GM19452 (cell line): Measurements from ENCODE around the gene LRBA.
"Not testable (repeated sequence)": the region's sequence is repeated elsewhere in the genome, so short reads cannot be mapped to it uniquely, and the experiment has no call there.

Experiments
- ATAC-seq: cut with Tn5 transposase; IDR thresholded peaks from one replicate; pipeline ENCODE4 v1.9.1; 2021; ENCODE audit not compliant: unreplicated experiment

Gene LRBA

DNA sequence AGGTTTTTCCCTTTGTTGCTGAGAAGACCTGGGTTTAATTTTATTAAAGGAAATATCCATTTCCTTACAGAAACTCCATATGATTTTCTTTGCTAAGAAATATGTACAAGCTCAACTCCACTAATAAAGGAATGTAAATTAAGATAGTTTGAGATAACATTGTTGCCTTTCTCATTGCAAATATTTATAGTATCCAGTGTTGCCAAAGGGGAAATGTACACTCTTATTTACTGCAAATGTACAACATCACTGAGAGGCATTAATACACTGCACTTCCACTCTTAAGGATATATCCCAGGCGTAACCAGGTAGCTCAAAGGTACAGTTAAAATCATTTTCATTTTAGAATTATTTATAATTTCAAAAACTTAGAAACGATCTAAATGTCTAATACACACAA, 7.5 kb upstream of the LRBA start:
- ATAC-seq, result no peak

DNA sequence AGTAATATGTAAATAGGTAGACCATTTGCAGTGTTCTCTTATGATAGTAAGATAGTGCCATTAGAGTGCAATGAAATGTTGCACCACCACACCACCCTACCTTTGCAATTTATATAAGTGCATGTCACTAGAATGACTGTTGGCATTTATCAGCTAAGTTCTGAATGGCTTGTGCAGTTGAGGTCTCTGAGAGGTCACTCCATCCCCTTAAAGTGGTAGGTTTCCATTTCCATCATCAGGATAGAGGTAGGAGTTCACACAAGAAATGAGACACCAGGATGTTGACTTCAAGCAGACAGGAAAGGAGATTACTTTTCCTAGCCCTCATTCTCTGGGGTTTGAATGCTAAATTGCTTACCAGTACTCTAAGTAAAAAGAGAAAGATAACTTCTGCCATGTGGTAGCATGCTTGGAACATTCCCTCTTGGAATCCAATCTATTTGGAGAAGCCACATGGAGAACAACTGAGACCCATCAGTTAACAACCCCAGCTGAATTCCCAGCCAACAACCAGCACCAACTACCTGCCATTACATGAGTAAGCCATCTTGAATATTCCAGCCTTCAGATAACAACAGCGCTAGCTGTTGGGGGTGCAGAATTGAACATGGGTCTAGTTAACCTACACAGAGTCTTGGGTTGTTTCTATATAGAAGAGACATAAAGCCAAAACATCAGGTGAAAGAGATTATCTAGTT, 6.7 kb upstream of the LRBA start:
- no peak for ATAC-seq

DNA sequence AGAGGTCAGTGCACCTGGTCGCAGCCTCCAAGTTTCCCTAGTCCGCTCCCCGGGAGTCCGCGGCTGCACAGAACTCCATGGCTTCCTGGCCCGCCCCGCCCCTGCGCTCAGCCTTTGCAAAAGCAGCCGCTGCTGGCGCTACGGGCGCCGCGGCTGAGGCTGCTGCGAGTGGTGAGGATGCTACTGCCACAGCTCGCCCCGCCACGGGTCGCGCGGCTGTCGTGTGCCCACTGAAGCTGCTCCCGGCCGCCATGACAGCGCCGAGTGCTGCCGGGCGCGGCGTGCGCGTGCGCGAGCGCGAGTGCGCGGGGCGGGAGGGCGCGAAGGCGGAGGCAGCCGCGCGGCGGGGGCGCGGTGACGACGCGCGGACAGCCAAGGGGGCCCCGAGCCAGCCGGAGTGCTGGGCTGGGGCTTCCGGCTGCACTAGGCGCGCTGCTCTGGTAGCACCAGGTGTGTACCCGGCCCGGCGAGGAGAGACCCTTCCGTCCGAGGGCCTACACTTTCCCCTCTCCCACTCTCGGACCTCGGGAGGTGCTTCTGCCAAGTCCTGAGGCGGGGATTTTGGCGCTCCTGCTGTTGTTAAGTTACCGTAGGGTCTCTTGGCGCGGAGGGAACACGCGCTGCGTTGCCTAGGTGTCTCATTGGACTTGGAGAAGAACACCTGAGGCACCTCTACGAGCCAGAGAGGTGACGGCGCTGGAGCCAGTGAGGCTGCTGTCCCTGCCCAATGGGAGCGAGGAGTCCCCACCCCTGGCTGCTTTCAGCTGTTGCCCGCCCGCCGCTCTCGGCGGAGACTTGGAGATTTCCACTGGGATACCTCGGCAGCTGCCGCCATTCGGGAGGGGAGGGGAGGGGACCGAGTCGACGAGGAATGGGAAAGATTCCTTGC, 619 bp upstream of the LRBA start:
- peak; percentile 67 for ATAC-seq

DNA sequence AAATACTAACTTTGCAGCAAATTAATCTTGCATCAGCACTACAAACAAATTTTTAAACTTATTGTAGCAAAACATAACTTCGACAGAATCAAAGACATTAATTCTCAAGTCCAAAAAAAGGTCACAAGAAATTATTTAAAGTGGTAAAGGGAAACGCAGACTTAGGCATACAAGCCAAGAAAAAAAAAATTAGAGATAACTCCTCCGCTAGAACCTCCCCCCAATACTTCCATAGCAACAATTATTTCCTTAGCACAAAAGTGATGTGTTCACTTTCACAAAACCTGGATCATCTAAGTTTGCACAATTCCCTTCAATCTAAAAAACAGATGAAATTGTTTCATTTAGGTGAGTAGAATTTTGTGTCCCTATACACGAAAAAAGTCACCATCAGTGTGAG, 1.1 kb downstream of the LRBA start:
- ATAC-seq, result no peak

DNA sequence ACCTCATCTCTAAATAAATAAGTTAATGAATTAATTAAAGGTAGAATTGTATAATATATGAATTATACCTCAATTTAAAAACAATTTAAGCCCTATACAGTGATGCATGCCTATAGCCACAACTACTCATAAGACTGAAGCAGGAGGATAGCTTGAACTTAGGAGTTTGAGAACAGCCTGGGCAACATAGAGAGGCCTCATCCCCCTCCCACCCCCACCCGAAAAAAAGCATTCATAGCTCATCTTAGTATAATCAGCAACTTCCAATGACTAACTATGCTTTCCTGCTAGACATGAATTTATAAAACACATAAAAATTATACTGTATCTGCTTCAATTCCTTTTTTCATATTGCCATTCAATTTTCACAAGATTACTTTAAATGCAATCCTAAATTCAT, 1.6 kb downstream of the LRBA start:
- no peak for ATAC-seq

DNA sequence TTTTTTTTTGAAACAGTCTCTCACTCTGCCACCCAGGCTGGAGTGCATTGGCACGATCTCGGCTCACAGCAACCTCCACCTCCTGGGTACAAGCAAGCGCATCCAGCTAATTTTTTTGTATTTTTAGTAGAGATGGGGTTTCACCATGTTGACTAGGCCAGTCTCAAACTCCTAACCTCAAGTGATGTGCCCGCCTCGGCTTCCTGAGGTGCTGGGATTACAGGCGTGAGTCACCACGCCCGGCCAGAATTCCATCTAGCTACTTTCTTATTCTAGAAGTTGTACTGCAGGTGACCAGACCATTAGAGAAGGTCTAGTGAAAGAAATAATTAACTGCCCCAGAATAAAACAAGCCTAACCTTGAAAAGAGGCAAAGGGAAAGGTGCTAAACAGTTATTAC, 2.3 kb downstream of the LRBA start:
- no peak for ATAC-seq

DNA sequence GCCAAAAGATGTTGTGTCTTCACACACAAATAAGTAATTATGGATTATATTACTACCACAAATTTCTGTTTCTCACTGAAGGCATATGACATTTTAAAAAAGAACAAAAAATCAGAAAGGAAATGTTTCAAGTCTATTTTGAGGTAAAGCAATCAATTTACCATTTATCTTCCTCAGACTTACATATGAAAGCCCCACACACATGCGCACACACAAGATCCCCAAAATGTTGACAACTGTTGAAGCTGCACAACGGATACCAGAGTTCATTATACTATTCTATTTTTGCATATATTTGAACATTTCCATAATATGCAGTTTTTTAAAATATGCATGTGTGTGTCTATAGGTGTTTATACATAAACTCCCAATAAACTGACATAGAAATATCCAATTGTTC, 2.7 kb downstream of the LRBA start:
- ATAC-seq, result no peak

DNA sequence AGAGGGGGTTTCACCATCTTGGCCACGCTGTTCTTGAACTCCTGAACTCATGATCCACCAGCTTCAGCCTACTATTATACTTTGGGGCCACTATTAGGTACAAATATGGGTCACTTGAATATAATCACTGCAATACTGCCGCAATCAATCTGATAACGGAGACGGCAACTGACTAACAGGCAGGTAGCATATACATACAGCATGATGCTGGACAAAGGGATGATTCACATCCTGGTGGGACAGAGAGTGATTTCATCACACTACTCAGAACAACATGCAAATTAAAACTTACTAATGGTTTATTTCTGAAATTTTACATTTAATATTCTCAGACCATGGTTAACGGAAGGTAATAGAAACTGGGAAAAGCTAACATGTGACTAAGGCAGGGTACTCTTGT, 10.9 kb downstream of the LRBA start:
- ATAC-seq, result no peak

DNA sequence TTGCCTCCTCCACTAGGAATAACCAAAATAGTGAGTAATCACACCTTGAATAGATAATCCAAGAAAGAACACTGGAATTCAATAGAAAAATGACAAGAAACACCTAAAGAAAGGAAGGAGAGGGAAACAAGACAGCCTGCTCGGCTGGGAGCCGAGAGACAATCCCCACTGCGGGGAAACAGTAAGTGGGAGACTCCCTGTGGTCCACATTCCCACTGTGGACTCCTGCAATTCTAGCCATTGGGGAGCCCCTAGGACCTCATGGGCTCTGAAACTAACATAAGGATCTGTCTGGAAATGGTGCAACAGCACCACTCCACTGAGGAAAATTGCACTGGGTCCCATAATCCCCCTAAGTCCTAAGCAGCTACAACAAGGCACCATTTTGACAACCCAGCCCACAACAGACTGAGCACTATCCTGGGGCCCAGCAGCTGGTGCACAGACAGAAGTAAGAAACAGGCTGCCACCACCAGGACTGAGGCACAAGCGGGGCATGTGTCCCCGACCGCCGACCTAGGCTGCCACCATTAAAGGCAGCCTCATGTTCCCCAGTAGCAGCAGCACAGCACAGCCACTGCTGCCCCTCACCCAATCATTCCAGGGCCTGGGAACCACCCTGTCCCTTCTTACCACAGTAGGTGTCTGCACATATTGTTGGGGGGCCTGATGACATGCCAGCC, 14.2 kb downstream of the LRBA start:
- ATAC-seq, result no peak

DNA sequence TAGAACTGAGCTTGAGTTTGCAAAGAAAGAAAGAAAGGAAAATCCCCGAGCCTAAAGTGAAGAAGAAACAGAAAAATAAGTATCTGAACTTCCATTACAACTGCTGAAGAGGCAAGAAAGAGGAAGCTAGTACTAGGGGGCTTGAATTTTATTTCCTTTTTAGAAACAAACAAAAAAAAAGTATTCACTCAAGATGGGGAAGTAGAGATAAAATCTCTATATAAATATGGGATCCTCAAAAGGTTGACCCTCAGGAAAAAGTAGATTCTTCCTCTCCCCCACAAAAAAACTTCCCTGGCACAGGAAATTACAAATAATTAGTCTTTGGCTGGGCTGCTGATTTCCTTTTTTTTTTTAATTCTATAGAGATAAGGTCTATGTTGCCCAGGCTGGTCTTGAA, 16.0 kb downstream of the LRBA start:
- no peak for ATAC-seq

DNA sequence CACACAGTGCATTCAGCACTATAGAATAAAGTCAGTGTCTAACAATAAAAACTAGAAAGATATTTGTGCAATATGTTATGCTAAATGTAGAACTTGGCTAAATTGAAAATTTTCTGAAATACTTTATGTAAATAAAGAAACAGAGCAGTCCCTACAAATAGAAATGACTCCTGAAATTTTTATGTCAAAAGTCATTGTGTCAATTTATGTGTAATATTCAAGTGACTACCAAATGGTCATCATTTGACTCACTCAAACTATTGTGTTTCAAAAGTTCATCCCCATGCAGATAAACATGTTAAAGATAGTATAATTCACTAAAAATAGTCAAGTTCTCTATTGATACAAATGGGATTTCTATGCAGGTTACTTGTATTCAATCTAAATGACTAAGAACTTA, 17.9 kb downstream of the LRBA start:
- ATAC-seq, result no peak

DNA sequence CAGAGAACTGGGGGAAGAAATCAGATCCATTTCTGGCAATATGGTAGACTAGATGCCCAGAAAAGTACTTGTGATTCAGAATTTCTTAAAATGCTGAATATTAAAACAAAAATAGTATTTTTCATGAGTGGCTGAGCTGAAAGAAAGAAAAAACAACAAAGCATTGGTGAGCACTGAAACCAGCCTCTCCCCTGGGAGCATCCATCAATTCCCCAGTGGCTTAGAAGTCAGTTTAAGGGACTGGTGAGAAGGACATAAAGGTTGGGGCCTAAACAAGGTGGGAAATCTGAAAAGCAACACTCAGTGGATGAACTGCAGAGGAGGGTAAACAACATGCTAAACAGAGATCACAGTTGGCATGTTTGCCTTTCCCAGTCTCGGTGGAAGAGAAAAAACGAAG, 20.4 kb downstream of the LRBA start:
- ATAC-seq, result no peak

DNA sequence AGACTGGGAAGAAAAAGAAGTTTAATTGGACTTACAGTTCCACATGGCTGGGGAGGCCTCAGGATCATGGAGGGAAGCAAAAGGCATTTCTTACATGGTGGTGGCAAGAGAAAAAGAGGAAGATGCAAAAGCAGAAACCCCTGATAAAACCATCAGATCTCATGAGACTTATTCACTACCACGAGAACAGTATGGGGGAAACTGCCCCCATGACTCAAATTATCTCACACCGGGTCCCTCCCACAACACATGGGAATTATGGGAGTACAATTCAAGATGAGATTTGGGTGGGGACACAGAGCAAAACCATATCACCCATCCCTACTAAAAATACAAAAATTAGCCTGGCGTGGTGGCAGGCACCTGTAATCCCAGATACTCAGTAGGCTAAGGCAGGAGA, 21.5 kb downstream of the LRBA start:
- not testable (repeated sequence) for ATAC-seq

DNA sequence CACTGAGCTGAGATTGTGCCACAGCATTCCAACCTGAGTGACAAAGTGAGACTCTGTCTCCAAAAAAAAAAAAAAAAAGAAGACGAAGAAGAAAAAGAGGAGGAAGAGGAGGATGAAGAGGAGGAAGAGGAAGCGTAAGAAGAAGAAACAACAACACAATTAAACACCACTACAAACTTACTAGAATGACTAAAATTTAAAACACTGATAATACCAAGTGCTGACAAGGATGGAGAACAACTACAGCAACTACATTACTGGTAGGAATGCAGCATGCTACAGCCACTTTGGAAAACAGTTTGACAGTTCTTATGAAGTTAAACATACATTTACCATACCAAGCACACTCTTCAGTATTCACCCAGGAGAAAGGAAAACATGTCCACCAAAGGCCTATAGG, 24.1 kb downstream of the LRBA start:
- no peak for ATAC-seq

DNA sequence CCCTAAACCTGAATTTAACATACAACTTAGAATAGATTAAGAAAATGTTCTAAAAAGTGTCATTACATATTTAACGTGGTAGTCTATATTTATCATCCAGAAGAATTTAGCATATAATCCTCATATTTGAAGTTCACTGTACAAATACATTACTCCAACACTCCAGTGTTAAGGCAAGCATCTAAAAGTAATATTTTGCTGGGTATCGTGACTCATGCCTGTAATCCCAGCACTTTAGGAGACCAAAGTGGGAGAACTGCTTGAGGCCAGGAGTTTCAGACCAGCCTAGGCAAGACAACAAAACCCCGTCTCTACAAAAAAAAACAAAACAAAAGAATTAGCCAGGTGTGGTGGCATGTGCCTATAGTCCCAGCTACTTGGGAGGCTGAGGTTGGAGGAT, 24.8 kb downstream of the LRBA start:
- ATAC-seq, result no peak

DNA sequence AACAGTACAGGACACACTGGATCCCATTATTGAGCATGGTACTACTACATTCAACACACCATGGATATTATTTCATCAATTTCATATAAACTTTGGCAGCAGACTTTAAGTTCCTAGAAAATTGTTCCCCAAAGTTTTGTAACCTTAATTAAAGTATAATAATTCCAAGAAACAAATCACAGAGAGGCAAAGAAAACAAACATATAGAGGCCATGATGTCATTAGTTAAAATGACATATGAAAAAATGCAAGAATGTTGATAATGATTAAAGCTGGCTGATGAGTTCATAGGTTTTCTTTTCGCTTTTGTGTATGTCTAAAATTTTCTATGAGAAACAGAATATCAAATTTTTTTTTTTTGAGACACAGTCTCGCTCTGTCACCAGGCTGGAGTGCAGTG, 26.8 kb downstream of the LRBA start:
- no peak for ATAC-seq

DNA sequence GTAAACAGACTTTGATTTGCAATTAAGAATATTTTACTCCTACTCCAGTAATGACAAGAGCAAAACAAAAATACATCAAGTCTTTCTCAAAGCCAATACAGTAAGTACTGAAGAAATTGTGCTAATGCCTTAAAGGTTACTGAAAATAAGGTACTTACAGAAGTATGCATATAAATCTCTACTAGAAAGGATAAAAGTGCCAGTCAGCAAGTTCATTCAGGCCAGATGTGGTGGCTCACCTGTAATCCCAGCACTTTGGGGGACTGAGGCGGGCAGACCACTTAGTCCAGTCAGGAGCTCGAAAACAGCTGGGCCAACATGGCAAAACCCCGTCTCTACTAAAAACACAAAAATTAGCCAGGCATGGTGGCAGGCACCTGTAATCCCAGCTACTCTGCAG, 27.9 kb downstream of the LRBA start:
- ATAC-seq, result no peak

DNA sequence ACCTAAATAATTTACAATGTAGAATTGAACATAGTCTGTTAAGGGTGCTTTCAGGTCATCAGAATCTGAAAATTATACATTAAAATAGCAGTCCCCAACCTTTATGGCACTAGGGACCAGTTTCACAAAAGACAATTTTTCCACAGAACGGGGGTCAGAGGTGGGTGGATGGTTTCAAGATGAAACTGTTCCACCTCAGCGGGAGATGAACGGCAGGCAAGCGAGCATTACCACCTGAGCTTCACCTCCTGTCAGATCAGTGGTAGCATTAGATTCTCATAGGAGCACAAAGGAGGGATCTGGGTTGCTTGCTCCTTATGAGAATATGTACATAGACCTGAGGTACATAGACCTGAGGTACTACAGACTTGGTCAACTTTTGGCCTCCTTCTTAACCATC, 29.0 kb downstream of the LRBA start:
- peak; percentile 55 for ATAC-seq

DNA sequence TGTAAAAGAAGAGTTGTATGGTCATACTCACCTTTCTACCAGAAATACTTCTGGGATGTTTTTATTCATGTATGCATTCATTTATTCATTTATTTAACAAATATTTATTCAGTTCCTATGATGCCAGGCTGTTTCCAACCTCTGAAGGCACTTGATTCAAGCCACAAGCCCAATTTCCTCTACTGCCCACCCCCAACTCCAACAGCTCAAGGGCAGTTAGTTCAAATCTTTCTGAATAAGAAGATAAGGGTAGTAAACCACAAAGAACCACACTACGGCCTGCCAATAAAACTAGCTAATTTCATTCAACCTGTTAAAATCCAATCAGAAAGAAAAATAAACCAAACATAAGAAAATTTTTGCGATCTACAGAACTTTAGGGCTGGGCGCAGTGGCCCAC, 31.2 kb downstream of the LRBA start:
- ATAC-seq, result no peak

DNA sequence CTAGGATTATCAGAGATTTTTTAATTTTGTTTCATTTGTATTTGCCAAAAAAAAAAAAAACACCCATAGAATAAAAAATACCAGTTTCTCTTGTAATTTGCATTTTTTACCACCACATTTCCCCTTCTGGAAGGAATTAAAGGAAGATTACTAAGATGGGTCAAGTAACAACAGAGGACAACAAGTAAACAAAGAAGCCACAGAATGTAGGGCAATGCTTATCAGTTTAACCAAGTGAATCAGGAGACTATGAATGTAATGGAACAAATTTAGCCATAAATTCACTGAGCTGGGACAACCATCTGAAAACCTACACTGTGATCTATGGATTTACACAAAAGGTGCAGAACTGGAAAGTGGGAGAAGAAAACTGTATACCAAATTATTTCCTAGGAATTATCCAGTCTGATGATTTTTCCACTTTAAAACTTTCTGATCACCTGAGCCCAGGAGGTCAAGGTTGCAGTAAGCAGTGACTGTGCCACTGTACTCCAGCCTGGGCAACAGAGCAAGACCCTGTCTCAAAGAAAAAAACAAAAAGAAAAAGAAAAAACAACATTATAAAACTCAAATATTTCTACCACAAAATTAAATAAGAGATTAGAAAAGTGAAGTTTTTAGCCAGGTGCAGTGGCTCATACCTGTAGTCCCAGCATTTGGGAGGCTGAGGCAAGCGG, 32.4 kb downstream of the LRBA start:
- no peak for ATAC-seq

DNA sequence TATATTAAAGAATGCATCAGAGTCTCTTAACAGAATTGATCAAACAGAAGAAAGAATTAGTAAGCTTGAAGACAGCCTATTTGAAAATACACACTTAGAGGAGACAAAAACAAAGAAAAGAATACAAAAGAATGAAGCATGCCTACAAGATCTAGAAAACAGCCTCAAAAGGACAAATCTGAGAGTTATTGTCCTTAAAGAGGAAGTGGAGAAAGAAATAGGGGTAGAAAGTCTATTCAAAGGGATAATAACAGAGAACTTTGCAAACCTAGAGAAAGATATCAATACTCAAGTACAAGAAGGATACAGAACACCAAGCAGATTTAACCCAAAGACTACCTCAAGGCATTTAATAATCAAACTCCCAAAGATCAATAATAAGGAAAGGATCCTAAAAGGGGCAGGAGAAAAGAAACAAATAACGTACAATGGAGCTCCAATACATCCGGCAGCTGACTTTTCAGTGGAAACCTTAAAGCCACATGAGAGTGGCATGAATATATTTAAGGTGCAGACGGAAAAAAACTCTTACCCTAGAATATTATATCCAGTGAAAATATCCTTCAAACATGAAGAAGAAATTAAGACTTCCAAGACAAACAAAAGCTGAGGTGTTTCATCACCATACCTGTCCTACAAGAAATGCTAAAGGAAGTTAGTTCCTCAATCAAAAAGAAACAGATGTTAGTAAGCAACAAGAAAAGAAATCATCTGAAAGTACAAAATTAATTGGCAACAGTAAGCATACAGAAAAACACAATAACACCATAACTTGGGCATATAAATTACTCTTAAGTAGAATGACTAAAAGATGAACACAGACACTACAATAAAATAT, 36.1 kb downstream of the LRBA start:
- ATAC-seq, result no peak
